ENCODE measurements around the gene FRS2. TPM values are rescaled to one million over a fixed set of nuclear protein-coding genes. Genes with fewer than 3 reads are reported as not detected.

Gene FRS2
- total RNA-seq, 1 experiment from 2014 or later: 23.3 TPM

DNA sequence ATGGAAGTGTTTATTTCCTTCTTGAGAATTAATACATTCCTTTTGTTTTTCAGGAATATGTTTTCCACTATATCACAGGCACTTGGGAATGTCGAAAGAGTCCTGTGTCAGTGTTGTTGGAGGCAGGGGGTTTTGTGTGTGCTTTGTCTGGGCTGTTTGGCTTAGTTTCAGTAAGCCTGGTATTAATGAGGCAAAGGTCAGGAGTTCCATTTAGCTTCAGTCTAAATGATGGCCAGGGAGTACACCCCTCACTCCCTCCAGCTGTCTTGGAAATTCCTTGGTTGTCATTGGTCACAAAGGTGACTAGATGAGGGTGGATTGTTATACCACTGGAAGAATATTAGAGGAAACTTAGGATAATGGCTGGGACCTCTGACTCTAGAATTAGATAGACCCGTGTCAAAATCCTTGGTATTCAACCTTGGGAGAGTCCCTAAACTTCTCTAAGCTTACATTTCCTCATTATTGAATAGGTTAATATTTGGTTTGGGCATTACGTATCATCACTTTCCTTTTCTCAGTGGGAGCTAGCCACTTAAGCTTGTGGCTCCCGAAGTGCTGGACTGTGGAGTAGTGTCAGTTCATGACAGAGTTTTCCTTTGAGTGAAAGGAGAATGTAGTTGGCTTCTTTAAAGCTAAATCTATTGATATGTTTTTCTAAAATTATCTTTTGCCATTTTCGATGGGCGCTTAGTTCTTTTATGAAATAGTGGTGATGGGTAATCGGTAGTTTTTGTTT lies 5.2 kb downstream of the FRS2 start:
- H3K27me3 ChIP-seq (ENCODE audit: insufficient read depth, low read depth): no peaks in the 10 kb centered on the region
- ChIA-PET POLR2A (ENCODE audit: unreplicated experiment) (interaction anchor here (0.6 to 0.7 kb wide), 2 partner anchors 27 to 225 kb away, joined by 4 to 9 read pairs; no protein-coding TSS in a partner anchor), CTCF (no interaction called here)
- H3K4me2 ChIP-seq: no peak overlapping the region
- no peak overlapping the region for H3K27ac ChIP-seq
- no peak for DNase-seq
- no peaks in the 10 kb centered on the region; the same call in 1 of the 2 replicates for H3F3A ChIP-seq (ENCODE audit: insufficient read depth, low read depth)
- no peak for TF ChIP-seq EZH2 (IDR thresholded peaks at IDR 0.05; ENCODE audit: low read depth)
- peaks cover 63% of the 10 kb centered on the region for H4K20me1 ChIP-seq (ENCODE audit: insufficient read depth)
- no peak overlapping the region for H2AFZ ChIP-seq
- no TSS peak for BruUV-seq (replicated peaks)
- H3K9me2 ChIP-seq (ENCODE audit: insufficient read depth): no peaks in the 10 kb centered on the region
- intact Hi-C loops (cut with micrococcal nuclease; ENCODE audit: unreplicated experiment): no loop called here
- peaks cover 95% of the 10 kb centered on the region for H3K79me2 ChIP-seq (ENCODE audit: low read depth)
- no peaks in the 10 kb centered on the region for H3K9me3 ChIP-seq (ENCODE audit: insufficient read depth, low read depth)
- no peak overlapping the region for H3K4me3 ChIP-seq
- H3K36me3 ChIP-seq (ENCODE audit: low read depth): peaks cover 15% of the 10 kb centered on the region; the same call in 1 of the 2 replicates
- peaks cover 30% of the 10 kb centered on the region for H3K4me1 ChIP-seq (replicated peaks; ENCODE audit: insufficient read depth)

DNA sequence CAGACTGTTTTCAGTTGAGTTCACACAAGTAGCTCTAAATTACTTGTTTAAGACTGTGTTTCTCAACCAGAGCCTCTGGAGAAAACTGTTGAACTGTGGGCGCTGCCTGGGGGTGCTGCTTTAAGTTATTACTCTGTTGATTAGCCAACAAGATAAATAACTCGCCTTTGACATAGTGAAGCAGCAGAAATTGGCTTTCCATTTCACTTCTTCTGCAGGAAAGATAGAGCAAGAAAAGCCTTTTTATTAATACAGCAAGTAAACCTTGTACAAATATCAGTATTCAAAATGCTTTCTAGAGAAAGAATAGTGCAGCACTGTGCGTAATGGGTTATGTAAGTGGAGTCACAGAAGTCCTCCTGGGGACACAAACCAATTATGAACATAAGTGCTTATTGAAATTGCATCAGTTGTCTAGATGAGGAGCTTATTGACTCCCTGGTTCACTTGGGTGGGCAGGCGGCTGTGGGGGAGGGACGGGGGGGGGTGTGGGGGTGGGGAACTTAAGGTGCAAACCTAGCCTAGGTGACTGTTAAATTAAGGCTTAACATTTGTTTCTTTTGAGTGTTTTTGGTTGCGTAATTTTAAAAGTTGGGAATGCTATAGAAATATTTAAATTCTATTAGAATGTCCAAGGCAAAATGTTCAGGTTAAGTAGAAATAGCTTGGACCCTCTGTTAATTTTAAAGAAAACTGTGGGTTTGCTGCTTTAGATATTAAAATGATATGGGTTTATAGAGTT lies 6.3 kb downstream of the FRS2 start:
- ChIA-PET POLR2A (ENCODE audit: unreplicated experiment) (interaction anchor here (0.6 kb wide), 1 partner anchor 226 kb away, joined by 9 read pairs; no protein-coding TSS in a partner anchor), CTCF (interaction anchor here (0.7 kb wide), 1 partner anchor 67 kb away, joined by 9 read pairs; no protein-coding TSS in a partner anchor)
- peaks cover 63% of the 10 kb centered on the region for H4K20me1 ChIP-seq (ENCODE audit: insufficient read depth)

DNA sequence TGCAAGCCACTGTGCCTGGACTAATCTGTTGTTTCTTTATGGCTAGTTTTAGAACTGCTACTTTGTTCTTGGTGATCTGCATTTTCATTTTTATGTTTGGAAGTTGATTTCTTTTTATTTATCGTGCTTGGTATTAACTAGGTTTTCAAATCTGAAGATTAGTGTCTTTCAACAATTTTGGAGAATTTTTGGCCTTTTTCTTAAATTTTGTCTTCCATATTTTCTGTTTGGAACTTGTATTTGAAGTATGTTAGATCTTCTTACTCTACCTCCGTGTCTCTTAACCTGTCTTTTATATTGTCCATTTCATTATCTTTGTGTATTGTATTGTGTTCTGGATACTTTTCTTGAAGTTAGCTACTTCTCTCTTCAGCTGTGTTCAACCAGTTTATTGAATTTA lies 9.5 kb downstream of the FRS2 start:
- Histone ChIP-seq H3K4me3 (no peak overlapping the region), H3K9me2 (ENCODE audit: insufficient read depth) (no peaks in the 10 kb centered on the region), H3F3A (ENCODE audit: insufficient read depth, low read depth) (no peaks in the 10 kb centered on the region; the same call in 1 of the 2 replicates), H2AFZ (no peak overlapping the region), H3K27me3 (ENCODE audit: insufficient read depth, low read depth) (no peaks in the 10 kb centered on the region), H3K79me2 (ENCODE audit: low read depth) (peaks cover 94% of the 10 kb centered on the region), H3K36me3 (ENCODE audit: low read depth) (0 out of 2 replicates have a peak, but pooled peaks cover 2% of the 10 kb centered on the region), H3K4me1 (replicated peaks; ENCODE audit: insufficient read depth) (0 out of 2 replicates have a peak, but pooled peaks cover 7% of the 10 kb centered on the region), H3K9me3 (ENCODE audit: insufficient read depth, low read depth) (no peaks in the 10 kb centered on the region), H3K4me2 (no peak overlapping the region), H4K20me1 (ENCODE audit: insufficient read depth) (peaks cover 42% of the 10 kb centered on the region), H3K27ac (no peak overlapping the region)
- CTCF ChIA-PET: no interaction called here
- intact Hi-C loops (cut with micrococcal nuclease; ENCODE audit: unreplicated experiment): no loop called here
- BruUV-seq (replicated peaks): no TSS peak
- no peak for TF ChIP-seq EZH2 (IDR thresholded peaks at IDR 0.05; ENCODE audit: low read depth)
- TF ChIP-seq, protein P1, sequence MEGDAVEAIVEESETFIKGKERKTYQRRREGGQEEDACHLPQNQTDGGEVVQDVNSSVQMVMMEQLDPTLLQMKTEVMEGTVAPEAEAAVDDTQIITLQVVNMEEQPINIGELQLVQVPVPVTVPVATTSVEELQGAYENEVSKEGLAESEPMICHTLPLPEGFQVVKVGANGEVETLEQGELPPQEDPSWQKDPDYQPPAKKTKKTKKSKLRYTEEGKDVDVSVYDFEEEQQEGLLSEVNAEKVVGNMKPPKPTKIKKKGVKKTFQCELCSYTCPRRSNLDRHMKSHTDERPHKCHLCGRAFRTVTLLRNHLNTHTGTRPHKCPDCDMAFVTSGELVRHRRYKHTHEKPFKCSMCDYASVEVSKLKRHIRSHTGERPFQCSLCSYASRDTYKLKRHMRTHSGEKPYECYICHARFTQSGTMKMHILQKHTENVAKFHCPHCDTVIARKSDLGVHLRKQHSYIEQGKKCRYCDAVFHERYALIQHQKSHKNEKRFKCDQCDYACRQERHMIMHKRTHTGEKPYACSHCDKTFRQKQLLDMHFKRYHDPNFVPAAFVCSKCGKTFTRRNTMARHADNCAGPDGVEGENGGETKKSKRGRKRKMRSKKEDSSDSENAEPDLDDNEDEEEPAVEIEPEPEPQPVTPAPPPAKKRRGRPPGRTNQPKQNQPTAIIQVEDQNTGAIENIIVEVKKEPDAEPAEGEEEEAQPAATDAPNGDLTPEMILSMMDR (conservative IDR thresholded peaks at IDR 0.05): no peak
- DNase-seq: no peak
- POLR2A ChIA-PET (ENCODE audit: unreplicated experiment): no interaction called here

More for the DNA sequence above, 6.3 kb downstream of the FRS2 start:
- no peak overlapping the region for H3K4me2 ChIP-seq
- no peaks in the 10 kb centered on the region for H3K9me3 ChIP-seq (ENCODE audit: insufficient read depth, low read depth)
- DNase-seq: no peak
- H3K27ac ChIP-seq: no peak overlapping the region
- H3K9me2 ChIP-seq (ENCODE audit: insufficient read depth): no peaks in the 10 kb centered on the region
- peaks cover 15% of the 10 kb centered on the region; the same call in 1 of the 2 replicates for H3K36me3 ChIP-seq (ENCODE audit: low read depth)
- TF ChIP-seq, protein P1 (conservative IDR thresholded peaks at IDR 0.05): no peak
- H3F3A ChIP-seq (ENCODE audit: insufficient read depth, low read depth): no peaks in the 10 kb centered on the region; the same call in 1 of the 2 replicates
- no peak overlapping the region for H3K4me3 ChIP-seq
- intact Hi-C loops (cut with micrococcal nuclease; ENCODE audit: unreplicated experiment): no loop called here
- no TSS peak for BruUV-seq (replicated peaks)
- H2AFZ ChIP-seq: no peak overlapping the region
- no peaks in the 10 kb centered on the region for H3K27me3 ChIP-seq (ENCODE audit: insufficient read depth, low read depth)
- H3K79me2 ChIP-seq (ENCODE audit: low read depth): peaks cover 95% of the 10 kb centered on the region
- H3K4me1 ChIP-seq (replicated peaks; ENCODE audit: insufficient read depth): peaks cover 29% of the 10 kb centered on the region

All from PC-9 (cell line).